ENCODE measurements around the gene EMID1. TPM values are rescaled to one million over a fixed set of nuclear protein-coding genes. Genes with fewer than 3 reads are reported as not detected.
A peak's percentile ranks its signal among the peaks of the same experiment; 100 is the strongest.

EMID1 gene
- polyA plus RNA-seq, 1 of the 3 experiments (the other 2 are of a cell fraction), result 1.1 TPM

- ChIA-PET POLR2A (no interaction called here), CTCF (interaction anchor here (1.2 to 6.8 kb wide), 2 partner anchors 14 to 77 kb away, joined by 3 to 42 read pairs; no protein-coding TSS in a partner anchor)
- no peak overlapping the region for H3K27ac ChIP-seq (ENCODE audit: low read depth in 2 of 2, low read length in 1 of 2)
- no peaks in the 10 kb centered on the region for H3K27me3 ChIP-seq (ENCODE audit: insufficient read depth)
- peak; percentile 27 for DNase-seq
- no peaks in the 10 kb centered on the region for H3K4me1 ChIP-seq (ENCODE audit: control insufficient read depth in 1 of 2, insufficient read depth in 2 of 2, low read depth in 1 of 2, low read length in 1 of 2)
- no peak for TF ChIP-seq GABPA (IDR thresholded peaks at IDR 0.05; ENCODE audit: low read depth)
- TF ChIP-seq NFIC (IDR thresholded peaks at IDR 0.05; ENCODE audit: borderline replicate concordance), result no peak
- TF ChIP-seq, protein P1, sequence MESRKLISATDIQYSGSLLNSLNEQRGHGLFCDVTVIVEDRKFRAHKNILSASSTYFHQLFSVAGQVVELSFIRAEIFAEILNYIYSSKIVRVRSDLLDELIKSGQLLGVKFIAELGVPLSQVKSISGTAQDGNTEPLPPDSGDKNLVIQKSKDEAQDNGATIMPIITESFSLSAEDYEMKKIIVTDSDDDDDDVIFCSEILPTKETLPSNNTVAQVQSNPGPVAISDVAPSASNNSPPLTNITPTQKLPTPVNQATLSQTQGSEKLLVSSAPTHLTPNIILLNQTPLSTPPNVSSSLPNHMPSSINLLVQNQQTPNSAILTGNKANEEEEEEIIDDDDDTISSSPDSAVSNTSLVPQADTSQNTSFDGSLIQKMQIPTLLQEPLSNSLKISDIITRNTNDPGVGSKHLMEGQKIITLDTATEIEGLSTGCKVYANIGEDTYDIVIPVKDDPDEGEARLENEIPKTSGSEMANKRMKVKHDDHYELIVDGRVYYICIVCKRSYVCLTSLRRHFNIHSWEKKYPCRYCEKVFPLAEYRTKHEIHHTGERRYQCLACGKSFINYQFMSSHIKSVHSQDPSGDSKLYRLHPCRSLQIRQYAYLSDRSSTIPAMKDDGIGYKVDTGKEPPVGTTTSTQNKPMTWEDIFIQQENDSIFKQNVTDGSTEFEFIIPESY (IDR thresholded peaks at IDR 0.05; ENCODE audit: borderline replicate concordance, low read depth), result no peak
- TF ChIP-seq FOXM1 (IDR thresholded peaks at IDR 0.05; ENCODE audit: low read depth), result no peak
- no peak for TF ChIP-seq PBX3 (IDR thresholded peaks at IDR 0.05)
- no peak for TF ChIP-seq FOXJ3 (CRISPR knock-in tag; IDR thresholded peaks at IDR 0.05)
- no peak for TF ChIP-seq TCF12 (IDR thresholded peaks at IDR 0.05)
- TF ChIP-seq MEF2A (IDR thresholded peaks at IDR 0.05; ENCODE audit: borderline replicate concordance, low read depth), result no peak
- TF ChIP-seq RAD21 (IDR thresholded peaks at IDR 0.05; ENCODE audit: low read length), result no peak
- TF ChIP-seq ELF1 (IDR thresholded peaks at IDR 0.05), result no peak
- TF ChIP-seq NRF1 (IDR thresholded peaks at IDR 0.05; ENCODE audit: low read depth, low read length), result no peak
- no peak for TF ChIP-seq CHD2 (IDR thresholded peaks at IDR 0.05; ENCODE audit: low read length, partially characterized antibody)
- TF ChIP-seq EZH2phosphoT487 (IDR thresholded peaks at IDR 0.05; ENCODE audit: borderline replicate concordance, low read depth), result no peak
- H2AFZ ChIP-seq (ENCODE audit: low read depth), result no peak overlapping the region
- no peaks in the 10 kb centered on the region for H3K9me2 ChIP-seq
- no peaks in the 10 kb centered on the region for H3K36me3 ChIP-seq (replicated peaks in 1 of 2; ENCODE audit: control insufficient read depth in 1 of 2, insufficient read depth in 2 of 2, low read length in 1 of 2)
- H4K20me1 ChIP-seq (ENCODE audit: insufficient read depth), result no peaks in the 10 kb centered on the region
- H3K79me2 ChIP-seq (ENCODE audit: insufficient read depth), result no peaks in the 10 kb centered on the region
- no peak overlapping the region for H3K4me2 ChIP-seq
- WGBS (ENCODE audit: low lambda C conversion rate), result 78% methylated on average over 17 of the region's 19 CpGs
- no peak overlapping the region for H3K4me3 ChIP-seq (ENCODE audit: low read depth in 2 of 2, low read length in 1 of 2)
- H3K9me3 ChIP-seq, result no peaks in the 10 kb centered on the region
- no peaks in the 10 kb centered on the region for H3F3A ChIP-seq (replicated peaks; ENCODE audit: insufficient read depth)
- H3K9ac ChIP-seq, result no peak overlapping the region
These were observed 25.5 kb downstream of the EMID1 start for GRCh38 chr22:29230972-29231875.
